H54 (cell line): ENCODE measurements around the gene WBP1.
A peak's percentile ranks its signal among the peaks of the same experiment; 100 is the strongest.
"Not testable (repeated sequence)": the region's sequence is repeated elsewhere in the genome, so short reads cannot be mapped to it uniquely, and the experiment has no call there.

ENCODE experiments used
- DNase-seq: peaks from one replicate; pipeline ENCODE4 v3.0.0; 2011; ENCODE audit warnings: low spot score, mixed read lengths; ENCODE audit not compliant: insufficient read length
- FAIRE-seq: peaks from 3 replicates; lab custom pipeline; 2011; peaks lifted over from hg19 to GRCh38; lab: Jason Lieb, UNC
- POLR2A ChIP-seq: IDR thresholded peaks from 2 replicates; pipeline ENCODE4 v1.6.1; 2011; ENCODE audit warnings: low read depth, mild to moderate bottlenecking, low read length

Gene WBP1

DNA sequence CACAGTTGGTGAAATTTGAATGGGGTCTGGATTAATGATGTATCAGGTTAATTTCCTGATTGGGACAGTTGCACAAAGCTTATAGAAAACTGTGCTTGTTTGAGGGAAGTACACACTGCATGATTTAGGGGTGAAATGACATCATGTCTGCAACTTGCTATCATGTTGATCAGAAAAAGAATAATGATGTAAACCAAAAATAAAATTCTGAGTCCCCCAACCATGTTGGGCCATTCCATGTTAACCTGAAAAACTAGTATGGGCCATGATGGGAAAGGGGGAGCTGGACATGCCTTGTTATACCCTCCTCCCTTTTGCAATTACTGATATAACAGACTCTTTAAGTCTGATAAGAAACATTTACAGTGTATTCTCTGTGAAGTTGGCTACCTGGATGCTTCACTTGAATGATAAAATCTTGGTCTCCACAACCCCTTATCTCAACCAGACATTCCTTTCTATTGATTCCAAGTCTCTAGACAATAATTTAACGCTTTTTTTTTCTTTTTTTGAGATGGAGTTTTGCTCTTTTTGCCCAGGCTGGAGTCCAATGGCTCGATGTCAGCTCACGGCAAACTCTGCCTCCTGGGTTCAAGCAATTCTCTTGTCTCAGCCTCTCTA lies 7.6 kb upstream of the WBP1 start:
- FAIRE-seq, result no peak
- no peak for DNase-seq
- no peak for TF ChIP-seq POLR2A

DNA sequence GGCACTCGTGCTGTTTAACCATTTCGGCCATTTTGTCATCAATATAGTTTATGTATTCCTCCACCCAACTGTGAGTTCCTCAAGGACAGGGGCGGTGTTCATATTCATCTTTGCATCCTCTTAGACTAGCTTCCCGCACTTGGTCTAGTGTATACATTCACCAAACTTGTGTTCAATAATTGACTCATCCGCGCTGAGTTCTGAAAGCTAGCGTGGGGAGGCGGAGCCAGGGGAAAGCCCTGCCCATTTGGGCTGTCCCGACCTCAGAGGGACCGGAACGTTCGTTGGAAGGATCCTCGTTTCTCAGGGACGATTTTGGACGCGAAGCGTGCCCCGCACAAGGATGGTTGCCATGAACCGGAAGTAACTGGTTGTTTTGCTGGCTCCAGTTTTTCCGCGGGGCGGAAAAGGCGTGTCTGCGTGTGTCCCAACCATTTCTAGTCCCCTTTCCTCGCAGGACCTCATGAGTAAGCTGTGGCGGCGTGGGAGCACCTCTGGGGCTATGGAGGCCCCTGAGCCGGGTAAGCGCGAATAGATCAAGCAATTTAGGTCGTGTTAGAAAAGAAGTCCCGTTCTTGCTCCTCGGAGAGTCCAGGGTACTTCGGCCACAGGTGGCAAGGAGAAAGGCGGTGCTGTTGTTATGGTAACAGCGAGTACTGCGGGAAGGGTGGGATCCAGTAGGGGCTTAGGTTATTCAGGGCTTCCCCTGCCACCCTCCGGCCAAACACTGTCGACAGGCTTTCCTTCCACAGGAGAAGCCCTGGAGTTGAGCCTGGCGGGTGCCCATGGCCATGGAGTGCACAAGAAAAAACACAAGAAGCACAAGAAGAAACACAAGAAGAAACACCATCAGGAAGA lies 3.4 kb upstream of the WBP1 start, which contains the start of gene INO80B:
Gene INO80B (plus strand): TSS at position 434 of the 858 bp plus-strand sequence. CDS start 30 bp downstream, at position 464.
- peak; percentile 82 for DNase-seq
- peak; percentile 83 for FAIRE-seq

DNA sequence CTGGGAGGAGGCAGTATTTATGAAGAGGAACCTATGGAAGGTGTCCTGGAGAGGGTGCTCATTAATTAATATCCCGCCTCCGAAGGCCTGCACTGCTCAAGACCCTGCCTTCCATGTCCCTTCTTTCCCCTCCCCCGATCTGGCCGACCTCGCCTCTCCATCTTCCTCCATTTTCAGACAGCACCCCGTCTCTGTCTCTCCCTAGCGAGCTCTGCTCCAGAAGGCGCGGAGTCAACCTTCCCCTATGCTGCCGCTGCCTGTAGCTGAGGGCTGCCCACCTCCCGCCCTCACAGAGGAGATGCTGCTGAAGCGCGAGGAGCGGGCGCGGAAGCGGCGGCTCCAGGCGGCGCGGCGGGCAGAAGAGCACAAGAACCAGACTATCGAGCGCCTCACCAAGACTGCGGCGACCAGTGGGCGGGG lies 1.1 kb upstream of the WBP1 start:
- FAIRE-seq, result no peak

More for the DNA sequence above, 3.4 kb upstream of the WBP1 start, which contains the start of gene INO80B:
- peak; percentile 11; the same call in 1 of the 2 replicates for TF ChIP-seq POLR2A

DNA sequence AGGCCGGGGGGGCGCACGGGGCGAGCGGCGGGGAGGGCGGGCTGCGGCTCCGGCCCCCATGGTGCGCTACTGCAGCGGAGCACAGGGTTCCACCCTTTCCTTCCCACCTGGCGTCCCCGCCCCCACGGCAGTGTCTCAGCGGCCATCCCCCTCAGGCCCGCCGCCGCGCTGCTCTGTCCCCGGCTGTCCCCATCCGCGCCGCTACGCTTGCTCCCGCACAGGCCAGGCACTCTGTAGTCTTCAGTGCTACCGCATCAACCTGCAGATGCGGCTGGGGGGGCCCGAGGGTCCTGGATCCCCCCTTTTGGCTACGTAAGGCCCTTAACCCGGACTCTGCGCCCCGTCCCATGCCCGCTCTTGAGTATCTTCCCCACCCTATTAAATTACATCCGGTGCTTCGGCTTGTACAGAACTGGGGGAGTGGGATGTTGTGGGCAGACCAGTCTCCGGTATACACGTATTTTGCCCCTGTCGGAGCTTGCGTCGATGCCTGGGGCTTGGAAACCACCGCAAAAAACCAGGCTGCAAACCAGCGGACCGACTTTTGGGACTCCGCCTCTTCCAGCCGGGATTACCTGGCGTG lies 598 bp upstream of the WBP1 start:
- peak; percentile 25; the same call in 1 of the 2 replicates for TF ChIP-seq POLR2A
- no peak for DNase-seq
- FAIRE-seq, result no peak

More for the DNA sequence above, 1.1 kb upstream of the WBP1 start:
- DNase-seq, result no peak
- TF ChIP-seq POLR2A, result no peak

DNA sequence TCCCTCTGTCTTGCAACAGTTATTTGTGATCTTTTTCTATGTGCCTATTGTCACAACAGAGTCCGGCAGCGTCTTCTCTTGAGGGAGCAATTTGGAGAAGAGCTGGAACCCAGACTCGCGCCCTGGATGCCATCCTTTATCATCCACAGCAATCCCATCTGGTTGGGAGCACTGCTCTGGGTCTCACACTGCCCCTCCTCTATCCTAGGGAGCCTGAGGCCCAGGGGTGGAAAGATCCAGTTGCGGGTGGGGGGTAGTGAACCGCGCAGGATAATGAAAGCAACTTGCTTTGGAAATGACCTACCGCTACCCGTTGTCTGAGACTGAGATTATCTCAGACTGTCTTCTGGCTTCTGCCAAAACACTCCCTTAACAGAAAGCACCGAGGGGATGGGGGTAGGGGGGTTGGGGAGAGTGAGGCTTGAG lies 713 bp downstream of the WBP1 start:
- no peak for DNase-seq
- no peak for FAIRE-seq
- TF ChIP-seq POLR2A, result no peak

DNA sequence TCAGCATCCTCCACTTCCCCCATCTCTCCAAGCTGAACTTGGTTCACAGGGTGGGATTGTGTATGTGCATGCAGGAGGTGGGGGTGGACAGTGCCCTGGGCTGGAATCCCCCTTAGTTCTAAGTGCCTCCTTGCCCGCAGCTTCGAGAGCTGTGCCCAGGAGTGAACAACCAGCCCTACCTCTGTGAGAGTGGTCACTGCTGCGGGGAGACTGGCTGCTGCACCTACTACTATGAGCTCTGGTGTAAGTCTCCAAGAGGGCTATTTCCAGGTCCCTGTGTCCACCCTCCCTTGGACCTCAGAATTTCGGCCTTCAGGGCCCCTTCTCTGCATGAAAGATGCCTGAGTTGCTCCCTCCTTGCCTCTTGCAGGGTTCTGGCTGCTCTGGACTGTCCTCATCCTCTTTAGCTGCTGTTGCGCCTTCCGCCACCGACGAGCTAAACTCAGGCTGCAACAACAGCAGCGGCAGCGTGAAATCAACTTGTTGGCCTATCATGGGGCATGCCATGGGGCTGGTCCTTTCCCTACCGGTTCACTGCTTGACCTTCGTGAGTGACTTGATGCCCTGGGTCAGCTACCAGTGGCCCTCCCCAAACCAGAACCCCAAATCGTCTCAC lies 1.4 kb downstream of the WBP1 start:
- FAIRE-seq, result not testable (repeated sequence)

DNA sequence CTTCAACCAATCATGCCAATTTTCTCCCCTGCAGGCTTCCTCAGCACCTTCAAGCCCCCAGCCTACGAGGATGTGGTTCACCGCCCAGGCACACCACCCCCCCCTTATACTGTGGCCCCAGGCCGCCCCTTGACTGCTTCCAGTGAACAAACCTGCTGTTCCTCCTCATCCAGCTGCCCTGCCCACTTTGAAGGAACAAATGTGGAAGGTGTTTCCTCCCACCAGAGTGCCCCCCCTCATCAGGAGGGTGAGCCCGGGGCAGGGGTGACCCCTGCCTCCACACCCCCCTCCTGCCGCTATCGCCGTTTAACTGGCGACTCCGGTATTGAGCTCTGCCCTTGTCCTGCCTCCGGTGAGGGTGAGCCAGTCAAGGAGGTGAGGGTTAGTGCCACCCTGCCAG lies 1.9 kb downstream of the WBP1 start:
- DNase-seq, FAIRE-seq: not testable (repeated sequence)

More for the DNA sequence above, 1.4 kb downstream of the WBP1 start:
- not testable (repeated sequence) for DNase-seq

DNA sequence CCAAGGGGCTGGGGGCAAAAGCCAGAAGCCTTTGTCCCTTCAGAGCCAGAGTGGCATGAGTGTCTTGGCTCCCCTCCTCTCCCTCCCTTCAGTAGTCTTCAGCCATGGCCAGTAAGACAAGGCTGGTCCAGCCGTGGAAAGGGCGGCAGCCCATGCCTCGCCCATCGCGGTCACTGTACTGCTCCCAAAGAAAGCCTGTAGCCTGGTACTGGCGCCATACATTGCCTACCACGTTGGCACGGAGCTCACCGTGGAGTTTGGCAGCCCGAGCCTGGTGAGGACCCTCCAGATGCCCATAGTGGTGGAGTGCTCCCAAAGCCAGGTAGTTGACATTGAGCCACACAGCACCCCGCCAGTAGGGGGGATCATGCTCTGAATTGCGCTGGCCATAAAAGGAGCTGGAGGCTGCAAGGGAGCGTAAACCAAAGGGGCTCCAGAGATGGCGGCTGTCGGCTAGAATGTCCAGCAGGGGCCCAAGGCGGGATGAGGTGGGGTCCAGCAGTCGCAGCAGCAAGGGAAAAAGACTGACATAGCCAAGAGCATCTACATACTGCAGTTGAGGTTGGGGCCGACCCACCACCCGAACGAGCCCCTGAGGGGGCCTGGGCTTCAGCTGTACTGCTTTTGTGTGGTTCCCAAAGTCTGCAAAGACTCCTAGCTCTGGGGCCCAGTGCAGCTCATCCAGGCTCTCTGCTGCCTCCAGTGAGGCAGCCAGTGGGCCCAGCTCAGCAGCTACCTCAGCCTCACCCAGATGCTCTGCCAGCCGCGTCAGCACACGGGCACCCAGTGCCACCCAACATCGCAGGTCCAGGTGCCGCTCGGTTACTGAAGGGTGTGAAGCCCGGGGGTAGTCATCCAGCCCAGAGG lies 3.2 kb downstream of the WBP1 start:
- TF ChIP-seq POLR2A, result no peak
- DNase-seq, result no peak
- no peak for FAIRE-seq

DNA sequence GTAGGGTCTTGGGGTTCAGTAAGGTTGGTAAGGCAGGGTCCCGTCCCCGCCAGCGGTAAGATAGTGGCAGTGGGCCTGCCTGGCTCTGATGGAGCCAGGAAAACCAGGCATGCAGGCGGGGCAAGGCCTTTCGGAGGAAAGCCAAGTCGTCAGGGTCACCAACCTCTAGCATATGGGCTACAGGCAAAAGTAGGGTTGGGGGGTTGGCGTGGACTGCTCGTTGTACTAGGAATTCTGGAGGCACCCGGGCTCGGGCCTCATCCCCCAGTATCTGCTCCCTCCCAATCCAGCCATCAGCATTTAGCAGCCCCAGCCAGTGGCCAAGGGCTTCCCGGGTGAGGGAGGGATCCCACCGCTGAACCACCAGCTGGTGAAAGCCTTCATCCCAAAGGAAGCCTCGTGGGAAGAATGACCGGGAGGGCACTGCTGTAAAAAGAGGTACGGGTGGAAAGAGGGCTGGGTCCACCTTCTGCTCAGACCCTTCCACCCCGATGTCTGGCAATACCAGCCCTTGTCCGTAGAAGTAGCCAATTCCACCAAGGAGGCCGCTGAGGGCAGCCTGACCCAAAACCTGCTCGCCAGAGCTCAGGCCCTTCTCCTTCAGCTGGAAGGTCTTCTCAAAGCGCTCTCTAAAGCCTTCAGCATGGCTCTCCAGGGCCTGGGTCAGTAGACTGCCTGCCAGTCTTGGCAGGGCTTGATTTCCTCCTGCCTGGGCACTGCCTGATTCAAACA lies 4.0 kb downstream of the WBP1 start:
- DNase-seq (no peak), FAIRE-seq (no peak)
- no peak for TF ChIP-seq POLR2A

DNA sequence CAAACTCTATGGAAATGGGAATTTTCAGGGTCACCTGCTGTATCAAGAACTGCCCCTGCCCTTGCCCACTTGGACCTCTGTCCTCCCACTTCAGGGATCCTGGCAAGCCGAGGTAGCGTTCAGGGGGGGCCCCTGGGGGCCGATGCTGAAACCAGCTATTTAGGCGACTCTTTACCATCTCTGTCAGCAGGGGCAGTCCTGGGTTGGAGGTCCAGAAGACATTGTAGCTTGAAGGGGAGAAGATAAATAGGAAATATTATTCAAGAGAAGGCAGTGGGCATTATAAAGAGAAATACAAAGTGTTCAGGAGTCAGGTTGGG lies 4.5 kb downstream of the WBP1 start:
- no peak for TF ChIP-seq POLR2A
- DNase-seq, result no peak
- no peak for FAIRE-seq

DNA sequence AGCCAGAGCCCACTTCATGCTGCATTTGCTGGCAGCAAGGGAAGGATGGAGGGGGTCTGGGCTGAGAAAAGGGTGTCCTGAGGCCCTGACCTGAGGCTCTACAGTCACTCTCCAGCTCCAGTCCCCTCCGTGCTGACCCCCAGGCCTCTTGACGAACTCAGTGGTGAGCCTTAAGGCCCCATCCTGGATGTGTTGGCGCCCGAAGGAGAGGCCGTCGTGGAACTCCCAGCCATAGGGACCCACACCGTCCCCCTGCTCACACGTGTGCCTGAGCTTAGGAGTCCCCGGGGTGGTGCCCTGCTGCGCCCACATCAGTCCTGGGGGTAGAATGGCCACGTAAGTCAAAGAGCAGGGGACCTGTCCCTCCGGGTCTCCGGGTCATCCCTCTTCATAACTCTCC lies 6.2 kb downstream of the WBP1 start:
- DNase-seq (no peak), FAIRE-seq (no peak)
- TF ChIP-seq POLR2A, result no peak

DNA sequence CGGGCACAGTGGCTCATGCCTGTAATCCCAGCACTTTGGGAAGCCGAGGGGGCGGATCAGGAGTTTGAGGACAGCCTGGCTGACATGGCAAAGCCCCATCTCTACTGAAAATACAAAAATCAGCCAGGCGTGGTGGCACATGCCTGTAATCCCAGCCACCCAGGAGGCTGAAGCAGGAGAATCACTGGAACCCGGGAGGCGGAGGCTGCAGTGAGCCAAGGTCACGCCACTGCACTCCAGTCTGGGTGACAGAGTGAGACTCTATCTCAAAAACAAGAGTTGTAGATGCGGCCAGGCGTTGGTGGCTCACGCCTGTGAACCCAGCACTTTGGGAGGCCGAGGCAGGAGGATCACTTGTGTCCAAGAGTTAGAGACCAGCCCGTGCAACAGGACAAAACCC lies 12.5 kb downstream of the WBP1 start:
- not testable (repeated sequence) for DNase-seq, FAIRE-seq
